A549 (cell line): ENCODE measurements around the gene KCNF1.

Experiments
- CTCF ChIP-seq: fragments of >200 bp; sonication (Bioruptor Twin); formaldehyde crosslinking; IDR thresholded peaks from 3 replicates; pipeline ENCODE4 v1.5.1; 2016
- KDM1A ChIP-seq: fragments of 200-600 bp; sonication (generic); IDR thresholded peaks from 2 replicates; pipeline ENCODE4 v1.6.1; 2016; ENCODE audit warnings: low read depth, mild to moderate bottlenecking

GRCh38 chr2:10889651-10890215 is 22.0 kb upstream of the KCNF1 start:
- TF ChIP-seq KDM1A, result no peak
- TF ChIP-seq CTCF, result no peak
